GM12878 (cell line): Measurements from ENCODE around the gene CHST8. TPM values are rescaled to one million over a fixed set of nuclear protein-coding genes. Genes with fewer than 3 reads are reported as not detected.

Experiments
- ATAC-seq: fragments of 200-7000 bp; cut with Tn5 transposase; 3 replicates; pipeline ENCODE4 v1.9.1; 2020; ENCODE audit warnings: mild to moderate bottlenecking, moderate library complexity
- BruUV-seq: library from RNA; stranded (reverse); fragments of 400-500 nt; replicated peaks from 2 replicates; lab custom pipeline; 2021; lab: Mats Ljungman, UMichigan
- CTCF ChIA-PET: fragments of 300-600 bp; sonication (Branson Sonifier 250); formaldehyde crosslinking; extraction: SDS; loops from one replicate; lab custom pipeline; 2021; ENCODE audit warnings: inconsistent platforms; lab: Yijun Ruan, JAX
- POLR2A ChIA-PET: fragments of 350-600 bp; formaldehyde crosslinking; extraction: SDS; loops from one replicate; lab custom pipeline; 2021; ENCODE audit warnings: inconsistent platforms; lab: Charles Lee
- RAD21 ChIA-PET: fragments of 300-600 bp; sonication (Branson Sonifier 250); formaldehyde crosslinking; loops from one replicate; lab custom pipeline; 2023; ENCODE audit warnings: antibody characterized with exemption; ENCODE audit not compliant: unreplicated experiment; lab: Charles Lee
- SMC1A ChIA-PET: fragments of 300-600 bp; sonication (Branson Sonifier 250); formaldehyde crosslinking; loops from one replicate; lab custom pipeline; 2023; ENCODE audit not compliant: unreplicated experiment, uncharacterized antibody; lab: Charles Lee
- DNase-seq: peaks from one replicate; pipeline ENCODE4 v3.0.0-alpha.2; 2011; ENCODE audit warnings: low read depth, low spot score
- FAIRE-seq: peaks from 3 replicates; lab custom pipeline; 2011; peaks lifted over from hg19 to GRCh38; lab: Jason Lieb, UNC
- H2AFZ ChIP-seq: 2 replicates; pipeline ENCODE4 v1.6.0; 2011; ENCODE audit warnings: low read depth, low read length, control low read depth; ENCODE audit not compliant: control insufficient read depth
- H3K27ac ChIP-seq: 2 replicates; pipeline ENCODE4 v1.5.1; 2011; ENCODE audit warnings: control low read depth; ENCODE audit not compliant: control insufficient read depth, insufficient read depth
- H3K27me3 ChIP-seq, 2 experiments: replicated peaks in 1 of 2; 2 replicates each; pipeline versions ENCODE4 v1.6.0 to v1.6.1; 2011; ENCODE audit warnings: low read length in 1 of 2; ENCODE audit not compliant: control insufficient read depth in 2 of 2, insufficient read depth in 2 of 2
- H3K36me3 ChIP-seq, 2 experiments: 2 replicates each; pipeline ENCODE4 v1.5.1; 2011; ENCODE audit warnings: low read length in 1 of 2; ENCODE audit not compliant: control insufficient read depth in 2 of 2, insufficient read depth in 2 of 2
- H3K4me1 ChIP-seq: 2 replicates; pipeline ENCODE4 v1.6.1; 2011; ENCODE audit warnings: mild to moderate bottlenecking, low read length, moderate library complexity, mixed read lengths; ENCODE audit not compliant: control insufficient read depth, insufficient read depth
- H3K4me2 ChIP-seq: 2 replicates; pipeline ENCODE4 v1.6.0; 2011; ENCODE audit warnings: control low read depth; ENCODE audit not compliant: control insufficient read depth, insufficient read depth
- H3K4me3 ChIP-seq: fragments of 200-600 bp; sonication (generic); 2 replicates; pipeline ENCODE4 v1.5.1; 2016
- H3K79me2 ChIP-seq: 2 replicates; pipeline ENCODE4 v1.6.0; 2011; ENCODE audit warnings: low read length; ENCODE audit not compliant: control insufficient read depth, insufficient read depth
- H3K9ac ChIP-seq: 2 replicates; pipeline ENCODE4 v1.8.0; 2011; ENCODE audit warnings: low read length, control low read depth, mixed read lengths; ENCODE audit not compliant: control insufficient read depth, insufficient read depth
- H3K9me3 ChIP-seq: replicated peaks from 3 replicates; pipeline ENCODE4 v1.5.1; 2011; ENCODE audit warnings: mild to moderate bottlenecking, low read length; ENCODE audit not compliant: control insufficient read depth, insufficient read depth
- H4K20me1 ChIP-seq: 2 replicates; pipeline ENCODE4 v1.6.0; 2011; ENCODE audit not compliant: control insufficient read depth, insufficient read depth
- ATF3 ChIP-seq: IDR thresholded peaks from 2 replicates; pipeline ENCODE4 v1.6.1; 2011; ENCODE audit warnings: low read depth, mild to moderate bottlenecking, low read length, moderate library complexity, borderline replicate concordance; ENCODE audit errors: extremely low read depth
- ATF7 ChIP-seq: fragments of 450-650 bp; IDR thresholded peaks from 2 replicates; pipeline ENCODE4 v1.6.1; 2016; ENCODE audit warnings: low read depth, mild to moderate bottlenecking
- BCL3 ChIP-seq: IDR thresholded peaks from 2 replicates; pipeline ENCODE4 v1.6.1; 2011; ENCODE audit warnings: borderline replicate concordance, low read depth, mild to moderate bottlenecking, moderate library complexity, low read length; ENCODE audit not compliant: insufficient read depth, poor library complexity, severe bottlenecking
- BCLAF1 ChIP-seq: fragments of 450-650 bp; IDR thresholded peaks from 2 replicates; pipeline ENCODE4 v1.6.1; 2017; ENCODE audit warnings: antibody characterized with exemption, mild to moderate bottlenecking, moderate library complexity
- CUX1 ChIP-seq: IDR thresholded peaks from 2 replicates; pipeline ENCODE4 v1.6.1; 2012; ENCODE audit warnings: improper control_type of control experiment, low read depth, low read length; ENCODE audit not compliant: insufficient replicate concordance
- ETV6 ChIP-seq, 2 experiments: fragments of 450-650 bp in 1 of 2; IDR thresholded peaks in 1 of 2; conservative IDR thresholded peaks in 1 of 2; 2 replicates each; pipeline ENCODE4 v1.6.1; 2014; ENCODE audit warnings: antibody characterized with exemption in 1 of 2, borderline replicate concordance in 1 of 2, low read depth in 1 of 2, mild to moderate bottlenecking in 1 of 2, moderate library complexity in 1 of 2
- PBX3 ChIP-seq: IDR thresholded peaks from 2 replicates; pipeline ENCODE4 v1.6.1; 2011; ENCODE audit warnings: mild to moderate bottlenecking, low read depth, low read length, moderate library complexity; ENCODE audit not compliant: insufficient replicate concordance
- TCF3 ChIP-seq: IDR thresholded peaks from 2 replicates; pipeline ENCODE4 v1.6.1; 2012; ENCODE audit warnings: low read depth, mild to moderate bottlenecking, low read length, borderline replicate concordance; ENCODE audit not compliant: insufficient read depth
- WGBS: methylation state at CpG from one replicate; pipeline ENCODE4 v1.1.6; 2016; ENCODE audit warnings: low lambda C conversion rate; ENCODE audit not compliant: insufficient replicate concordance, insufficient coverage; ENCODE audit errors: missing lambda C conversion rate; 5-methylcytosine and 5-hydroxymethylcytosine counted together
- in situ Hi-C: fragments of 300-500 bp; cut with MboI; formaldehyde crosslinking; loops from 9 replicates; pipeline ENCODE4 v1.14.3; 2018; ENCODE audit warnings: mixed read lengths
- intact Hi-C: fragments of 100-400 bp; cut with micrococcal nuclease; formaldehyde crosslinking; loops from one replicate; pipeline ENCODE4 v1.14.2; 2022; ENCODE audit not compliant: unreplicated experiment
- polyA plus RNA-seq, 11 experiments: library from polyadenylated mRNA; depleted of rRNA in 4 of 11; unstranded in 6 of 11; stranded (reverse) in 5 of 11; fragments of >200 nt; fragmentation: Nextera tagmentation in 4 of 11; fragmentation: Illumina TruSeq in 1 of 11; extraction: Ambion mirVana in 4 of 11; extraction: Trizol in 1 of 11; gene quantifications; 1 replicate in 1 of 11; 2 replicates in 10 of 11; pipeline versions ENCODE4 v1.2.1 to v1.2.3, GENCODE V29; 2011 to 2016; ENCODE audit warnings: inconsistent platforms in 2 of 11, missing spikeins in 2 of 11, low read depth in 1 of 11
- total RNA-seq, 4 experiments: library from RNA; depleted of rRNA in 3 of 4; stranded (reverse); fragments of >200 nt in 3 of 4; fragmentation: Illumina TruSeq in 1 of 4; extraction: Trizol in 1 of 4; gene quantifications; 2 replicates each; pipeline versions ENCODE4 v1.2.1 to v1.2.3, GENCODE V29; 2013 to 2021

CHST8 gene
- total and polyA plus RNA-seq, 10 of the 15 experiments (the other 5 are each of a cell fraction or from before 2014, with no cell fraction given), result 0.06 TPM; not detected in 9

GRCh38 chr19:33789344-33789743 lies 167.6 kb downstream of the CHST8 start:
- Histone ChIP-seq H3K4me3 (no peak overlapping the region), H3K4me1 (no peaks in the 10 kb centered on the region), H3K79me2 (no peaks in the 10 kb centered on the region), H2AFZ (no peak overlapping the region), H3K4me2 (no peak overlapping the region), H3K9me3 (no peaks in the 10 kb centered on the region), H3K27me3 (peaks cover 0 to 2% of the 10 kb centered on the region in 2 experiments; a peak in 2 of 4 replicates), H3K9ac (no peak overlapping the region), H3K27ac (no peak overlapping the region), H3K36me3 (no peaks in the 10 kb centered on the region), H4K20me1 (no peaks in the 10 kb centered on the region)
- ChIA-PET POLR2A (no interaction called here), CTCF (no interaction called here), RAD21 (no interaction called here), SMC1A (no interaction called here)
- ATAC-seq (no peak), FAIRE-seq (no peak), DNase-seq (no peak)
- TF ChIP-seq BCL3 (peak; percentile 79), CUX1 (no peak), ATF3 (no peak), ATF7 (no peak), TCF3 (peak; percentile 11; the same call in 1 of the 2 replicates), BCLAF1 (no peak), ETV6 (conservative IDR thresholded peaks at IDR 0.05 in 1 of 2, IDR thresholded peaks at IDR 0.05 in 1 of 2; ENCODE audit: borderline replicate concordance in 1 of 2, low read depth in 1 of 2) (no peak), PBX3 (peak; percentile 44)
- in situ Hi-C loops (loop anchor here (10.0 to 25.0 kb wide), 2 partner anchors 705 to 923 kb away; no protein-coding TSS in a partner anchor), intact Hi-C loops (loop anchor here (10.0 kb wide), 1 partner anchor 925 kb away; no protein-coding TSS in a partner anchor)
- WGBS, result 8% methylated on average over 5 of the region's 5 CpGs
- BruUV-seq, result no TSS peak
